GM18868 (cell line): ENCODE results near the gene PROSER3.
"Not testable (repeated sequence)": the region's sequence is repeated elsewhere in the genome, so short reads cannot be mapped to it uniquely, and the experiment has no call there.

Source experiments
- ATAC-seq: cut with Tn5 transposase; IDR thresholded peaks from one replicate; pipeline ENCODE4 v1.9.1; 2021; ENCODE audit warnings: mild to moderate bottlenecking, moderate library complexity; ENCODE audit not compliant: unreplicated experiment

The PROSER3 gene

GRCh38 chr19:35753634-35754369 is 4.2 kb upstream of the PROSER3 start:
- no peak for ATAC-seq

GRCh38 chr19:35754370-35755130 is 3.4 kb upstream of the PROSER3 start:
- no peak for ATAC-seq

- no peak for ATAC-seq
Measured at GRCh38 chr19:35755131-35755549, 2.8 kb upstream of the PROSER3 start.

- ATAC-seq, result no peak
Measured at GRCh38 chr19:35755550-35756376, 2.2 kb upstream of the PROSER3 start.

GRCh38 chr19:35756377-35757230 is 1.4 kb upstream of the PROSER3 start, which contains the start of gene HSPB6:
HSPB6 (minus strand) TSS chr19:35757029; CDS start chr19:35757008, 21 bp downstream.
- no peak for ATAC-seq

GRCh38 chr19:35757231-35757748 is 686 bp upstream of the PROSER3 start:
- ATAC-seq, result no peak

- no peak for ATAC-seq
Measured at GRCh38 chr19:35759697-35760096, 1.7 kb downstream of the PROSER3 start.

- ATAC-seq, result no peak
Measured at GRCh38 chr19:35760711-35761349, 2.9 kb downstream of the PROSER3 start.

- no peak for ATAC-seq
Measured at GRCh38 chr19:35764432-35765315, 6.7 kb downstream of the PROSER3 start.

GRCh38 chr19:35766571-35767104 is 8.7 kb downstream of the PROSER3 start:
- ATAC-seq, result no peak

- ATAC-seq, result no peak
Measured at GRCh38 chr19:35767288-35768081, 9.5 kb downstream of the PROSER3 start.

GRCh38 chr19:35768082-35768421 is 10.1 kb downstream of the PROSER3 start:
- ATAC-seq, result no peak

- not testable (repeated sequence) for ATAC-seq
Measured at GRCh38 chr19:35772362-35772761, 14.4 kb downstream of the PROSER3 start.

GRCh38 chr19:35773020-35773806 is 15.2 kb downstream of the PROSER3 start:
- no peak for ATAC-seq

- no peak for ATAC-seq
Measured at GRCh38 chr19:35774274-35775045, 16.5 kb downstream of the PROSER3 start.

- no peak for ATAC-seq
Measured at GRCh38 chr19:35775046-35775297, 17.0 kb downstream of the PROSER3 start.
